Measurements from ENCODE around the gene HAUS6. TPM values are rescaled to one million over a fixed set of nuclear protein-coding genes. Genes with fewer than 3 reads are reported as not detected.
"Not testable (repeated sequence)": the region's sequence is repeated elsewhere in the genome, so short reads cannot be mapped to it uniquely, and the experiment has no call there.

The HAUS6 gene
- total RNA-seq, 1 experiment from 2014 or later, result 29.2 TPM

DNA sequence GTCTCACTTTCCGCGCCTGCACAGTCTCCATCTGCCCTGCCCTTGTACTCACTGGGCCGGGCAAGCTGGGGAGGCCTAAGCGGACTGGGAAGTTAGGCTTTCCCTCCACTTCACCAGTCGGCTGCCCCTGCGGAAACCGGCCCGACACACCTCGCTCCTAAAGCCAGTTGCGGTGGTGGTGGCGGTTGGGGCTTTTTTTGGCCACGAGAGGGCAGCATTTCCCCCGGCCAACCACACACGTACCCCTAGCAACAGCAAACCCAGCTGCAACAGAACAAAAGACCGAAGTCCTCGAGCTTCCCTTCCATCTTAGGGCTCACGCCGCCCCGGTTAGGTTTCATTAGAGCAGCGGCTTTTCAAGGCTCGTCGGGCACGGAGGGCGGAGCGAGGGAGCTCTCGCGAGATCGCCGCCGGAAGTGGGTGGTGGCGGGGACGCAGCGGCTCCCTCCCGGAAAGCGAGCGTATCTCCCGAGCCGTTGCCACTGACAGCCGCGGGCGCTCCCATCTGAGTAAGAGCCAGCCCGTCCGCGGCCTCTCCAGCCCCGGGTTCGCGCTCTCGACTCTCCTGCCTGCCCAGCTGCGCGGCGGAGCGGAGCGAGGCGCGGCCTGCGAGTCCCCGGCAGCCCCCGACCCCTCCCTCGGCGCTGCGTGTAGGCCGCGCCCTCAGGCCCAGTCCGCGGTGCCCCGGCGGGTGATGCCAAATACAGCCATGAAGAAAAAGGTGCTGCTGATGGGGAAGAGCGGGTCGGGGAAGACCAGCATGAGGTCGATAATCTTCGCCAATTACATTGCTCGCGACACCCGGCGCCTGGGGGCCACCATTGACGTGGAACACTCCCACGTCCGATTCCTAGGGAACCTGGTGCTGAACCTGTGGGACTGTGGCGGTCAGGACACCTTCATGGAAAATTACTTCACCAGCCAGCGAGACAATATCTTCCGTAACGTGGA, 53.5 kb downstream of the HAUS6 start, which contains the start of gene RRAGA:
Gene RRAGA, plus strand, starts transcription at position 462 of the 951 bp plus-strand sequence. Its CDS starts 233 bp downstream, at position 695.
- DNase-seq (ENCODE audit: low read depth), result peak; percentile 98

DNA sequence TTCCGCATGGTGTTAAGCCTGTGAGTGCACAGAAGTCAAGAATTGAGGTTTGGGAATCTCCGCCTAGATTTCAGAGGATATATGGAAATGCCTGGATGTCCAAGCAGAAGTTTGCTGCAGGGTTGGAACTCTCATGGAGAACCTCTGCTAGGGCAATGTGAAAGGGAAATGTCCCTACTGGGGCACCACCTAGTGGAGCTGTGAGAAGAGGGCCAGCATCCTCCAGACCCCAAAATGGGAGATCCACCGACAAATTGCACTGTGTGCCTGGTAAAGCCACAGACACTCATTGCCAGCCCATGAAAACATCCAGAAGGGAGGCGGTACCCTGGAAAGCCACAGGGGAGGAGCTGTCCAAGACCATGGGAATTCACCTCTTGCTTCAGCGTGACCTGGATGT, 66.1 kb downstream of the HAUS6 start:
- no peak for DNase-seq (ENCODE audit: low read depth)

DNA sequence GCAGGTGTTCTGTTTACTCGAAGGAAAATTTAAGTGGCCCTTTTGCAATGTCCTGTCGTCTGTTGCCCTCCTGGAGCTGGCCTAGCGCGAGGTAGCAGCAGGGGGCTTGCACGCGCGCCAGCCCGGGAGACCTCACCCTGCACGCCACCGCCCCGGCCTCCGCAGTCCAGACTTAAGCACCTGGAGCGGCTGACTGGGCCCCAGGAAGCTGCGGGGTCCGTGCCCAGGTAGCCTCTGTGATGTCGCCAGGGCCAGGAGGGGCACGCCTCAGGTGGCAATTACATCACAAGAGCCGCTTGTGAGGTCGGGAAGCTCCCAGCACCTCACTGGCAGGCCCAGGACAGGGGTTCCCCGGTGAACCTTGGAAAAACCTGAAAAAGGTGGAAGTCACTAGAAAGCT, 69.7 kb downstream of the HAUS6 start, which contains the start of gene SAXO1:
Gene SAXO1, minus strand, starts transcription at position 195 of the 400 bp plus-strand sequence. CDS start 301 bp downstream, outside the sequence.
- no peak for DNase-seq (ENCODE audit: low read depth)

DNA sequence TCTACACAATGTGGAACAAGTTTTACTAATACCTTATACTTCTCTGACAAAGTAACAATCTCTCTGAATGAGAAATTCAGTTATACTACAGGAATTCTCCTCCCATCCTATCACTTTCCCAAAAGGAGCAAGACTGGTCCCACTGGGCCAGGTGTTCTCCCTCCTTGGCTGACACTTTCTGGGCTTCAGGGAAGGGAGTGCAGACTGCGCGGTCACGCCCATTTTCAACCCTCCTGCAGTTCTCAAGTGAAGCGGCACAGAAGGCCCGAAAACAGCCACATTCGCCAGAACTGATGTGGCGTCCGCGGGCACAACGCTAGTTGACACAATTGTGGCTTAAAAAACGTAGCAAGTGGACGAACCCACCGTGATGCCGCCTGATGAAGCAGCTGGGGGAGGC, 70.3 kb downstream of the HAUS6 start:
- no peak for DNase-seq (ENCODE audit: low read depth)

DNA sequence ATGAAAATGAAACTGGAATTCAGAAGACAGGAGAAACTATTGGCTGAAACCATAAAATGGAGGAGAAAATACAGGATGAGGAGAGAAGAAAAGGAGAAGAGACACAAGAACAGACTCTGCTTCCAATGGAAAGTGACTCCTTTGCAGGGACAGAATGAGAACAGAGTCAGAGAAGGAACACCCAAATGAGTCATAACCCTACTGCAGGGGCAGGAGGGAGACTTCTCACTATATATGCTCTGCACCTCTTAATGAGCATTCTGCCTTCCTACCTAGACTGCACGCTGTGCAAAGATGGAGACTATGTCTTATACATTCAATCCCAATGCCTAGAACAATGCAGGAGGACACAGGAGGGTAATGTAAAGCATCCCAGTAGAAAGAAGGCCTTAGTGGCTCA, 71.8 kb downstream of the HAUS6 start:
- peak; percentile 19 for DNase-seq (ENCODE audit: low read depth)

DNA sequence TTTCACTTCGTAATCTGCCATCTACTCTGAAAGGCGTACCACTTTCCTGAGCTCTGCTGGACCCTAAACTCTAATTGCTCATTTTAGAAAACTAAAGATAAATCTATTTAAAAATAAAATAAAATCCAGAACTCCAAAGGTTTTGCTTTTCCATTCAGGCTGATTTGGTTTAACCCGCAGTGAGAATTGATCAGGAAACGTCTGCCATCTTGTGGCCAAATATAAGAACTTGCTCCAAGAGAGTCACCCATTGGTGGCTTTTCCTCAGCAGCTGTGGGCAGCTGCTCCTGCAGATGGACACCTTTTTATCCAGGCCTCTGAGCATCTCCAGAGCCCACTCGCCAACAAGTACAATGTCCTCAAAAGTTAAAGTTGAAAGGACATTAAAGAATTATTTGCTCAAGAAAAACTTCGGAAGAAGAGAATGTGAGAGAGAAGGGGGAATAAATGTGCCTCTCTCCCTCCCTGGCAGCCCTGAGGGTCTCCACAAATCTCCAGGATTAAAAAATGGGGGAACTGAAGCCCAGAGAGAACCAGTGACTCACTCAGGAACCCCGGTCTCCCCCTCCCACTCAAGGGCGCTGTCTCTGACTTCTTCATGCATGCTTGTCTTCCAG, 73.8 kb downstream of the HAUS6 start:
- DNase-seq (ENCODE audit: low read depth), result peak; percentile 68

DNA sequence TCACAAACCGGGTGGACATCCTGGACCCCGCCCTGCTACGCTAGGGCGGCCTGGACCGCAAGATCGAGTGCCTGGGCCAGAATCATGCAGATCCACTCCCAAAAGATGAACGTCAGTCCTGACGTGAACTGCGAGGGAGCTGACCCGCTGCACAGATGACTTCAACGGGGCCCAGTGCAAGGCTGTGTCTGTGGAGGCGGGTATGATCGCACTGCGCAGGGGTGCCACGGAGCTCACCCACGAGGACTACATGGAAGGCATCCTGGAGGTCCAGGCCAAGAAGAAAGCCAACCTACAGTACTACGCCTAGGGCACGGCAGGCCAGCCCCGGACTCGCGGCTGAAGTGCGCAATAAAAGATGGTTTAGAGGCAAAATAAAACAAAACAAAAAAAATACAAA, 74.9 kb downstream of the HAUS6 start:
- no peak for DNase-seq (ENCODE audit: low read depth)

DNA sequence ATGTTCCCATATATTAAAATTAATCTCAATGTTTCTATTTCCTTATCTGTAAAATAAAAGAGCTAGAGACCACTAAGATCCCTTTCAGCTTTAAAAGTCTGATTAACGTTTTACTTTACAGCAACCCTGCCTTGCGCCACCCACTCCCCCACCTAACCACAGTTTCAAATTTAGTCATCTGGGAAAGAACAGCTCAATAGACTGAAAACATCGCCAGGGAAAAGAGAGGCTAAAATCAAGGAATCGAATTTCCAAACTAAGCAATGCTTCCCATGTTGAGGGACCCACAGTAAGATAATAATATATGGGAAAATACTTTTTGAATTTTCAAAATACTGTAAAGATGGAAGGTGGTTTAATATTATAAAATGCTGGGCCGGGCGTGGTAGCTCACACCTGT, 76.3 kb downstream of the HAUS6 start:
- peak; percentile 4 for DNase-seq (ENCODE audit: low read depth)

DNA sequence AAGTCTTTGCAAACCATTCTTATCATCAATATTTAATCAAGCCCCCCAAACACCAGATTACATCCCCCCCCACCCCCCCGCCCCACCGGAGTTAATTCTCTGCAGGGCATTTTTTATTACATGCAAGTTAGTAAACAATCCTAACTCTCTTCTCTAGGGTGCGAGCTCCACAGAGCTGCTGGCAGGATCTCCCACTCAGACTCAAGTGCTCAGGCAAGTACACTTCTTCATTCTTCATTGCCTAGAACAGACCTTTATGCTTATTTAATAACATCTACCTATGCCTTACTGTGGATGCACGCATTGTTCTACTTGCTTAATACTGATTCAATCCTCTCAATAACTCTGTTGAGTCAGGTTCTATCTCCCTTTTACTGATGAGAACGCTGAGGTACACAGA, 79.6 kb downstream of the HAUS6 start:
- no peak for DNase-seq (ENCODE audit: low read depth)

DNA sequence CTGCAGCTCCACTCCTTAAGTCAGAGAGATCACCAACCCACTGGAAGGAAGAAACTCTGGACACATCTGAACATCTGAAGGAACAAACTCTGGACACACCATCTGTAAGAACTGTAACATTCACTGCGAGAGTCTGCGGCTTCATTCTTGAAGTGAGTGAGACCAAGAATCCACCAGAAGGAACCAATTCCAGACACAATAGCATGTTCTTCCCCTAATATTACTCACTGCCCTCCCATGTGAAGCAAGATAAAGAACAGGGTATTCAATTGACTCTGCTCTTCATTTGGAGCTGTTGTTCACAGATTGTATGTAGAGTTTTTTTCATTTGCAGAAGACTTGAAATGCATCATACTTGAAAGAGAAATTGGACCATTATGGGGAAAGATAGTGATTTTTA, 80.5 kb downstream of the HAUS6 start:
- no peak for DNase-seq (ENCODE audit: low read depth)

DNA sequence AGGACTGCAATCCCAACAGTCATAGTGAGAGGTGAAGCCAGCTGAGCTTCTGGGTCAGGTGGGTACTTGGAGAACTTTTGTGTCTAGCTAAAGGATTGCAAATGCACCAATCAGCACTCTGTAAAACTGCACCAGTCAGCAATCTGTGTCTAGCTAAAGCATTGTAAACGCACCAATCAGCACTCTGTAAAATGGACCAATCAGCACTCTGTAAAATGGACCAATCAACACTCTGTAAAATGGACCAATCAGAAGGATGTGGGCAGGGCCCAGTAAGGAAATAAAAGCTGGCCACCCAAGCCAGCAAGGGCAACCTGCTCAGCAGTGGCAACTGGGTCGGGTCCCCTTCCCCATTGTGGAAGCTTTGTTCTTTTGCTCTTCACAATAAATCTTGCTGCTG, 81.1 kb downstream of the HAUS6 start:
- not testable (repeated sequence) for DNase-seq (ENCODE audit: low read depth)

DNA sequence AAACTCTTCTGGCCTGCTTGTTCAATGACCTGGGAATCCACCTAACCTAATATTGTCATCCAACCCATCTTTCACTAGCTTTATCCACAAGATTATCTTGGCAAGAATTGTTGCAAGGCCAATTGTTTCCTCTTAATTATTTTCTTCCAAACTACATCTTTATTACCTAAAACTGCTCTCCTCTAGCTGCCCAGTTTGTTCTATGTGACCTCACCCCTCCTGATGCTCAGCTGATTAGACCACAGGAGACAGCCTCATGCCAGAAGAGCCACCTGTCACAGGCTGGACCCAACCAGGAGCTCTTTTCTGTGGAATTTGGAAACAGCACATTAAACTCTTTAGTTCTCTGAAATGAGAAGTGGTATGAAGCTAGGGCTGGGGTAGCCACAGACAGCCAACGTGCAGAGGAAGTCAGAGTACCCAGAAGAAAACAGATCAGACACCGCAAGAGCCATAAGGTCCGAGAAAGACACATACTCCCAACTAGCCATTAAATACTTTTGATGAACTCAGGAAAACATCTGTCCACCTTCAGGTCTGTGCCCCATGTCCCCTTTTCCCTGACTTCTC, 81.7 kb downstream of the HAUS6 start:
- peak; percentile 12 for DNase-seq (ENCODE audit: low read depth)

DNA sequence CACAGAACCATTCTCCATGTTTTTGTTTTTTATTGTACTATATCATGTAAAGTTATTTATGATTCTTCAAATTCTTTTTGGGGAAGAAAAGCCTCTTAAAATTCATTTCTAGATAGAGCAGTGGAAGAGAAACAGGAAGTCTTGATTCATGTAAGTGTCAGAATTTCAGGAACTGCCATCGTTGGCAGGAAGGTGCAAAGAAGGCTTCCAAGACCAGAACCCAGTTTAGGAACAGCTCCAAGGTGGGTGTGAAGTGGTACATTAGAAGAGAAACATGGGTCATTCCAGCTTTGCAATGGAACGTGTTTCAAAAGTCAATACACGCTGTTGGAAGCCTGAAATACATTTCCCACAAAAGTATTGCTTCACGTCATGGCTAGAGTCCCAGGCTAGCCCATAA, 84.5 kb downstream of the HAUS6 start:
- DNase-seq (ENCODE audit: low read depth), result no peak

DNA sequence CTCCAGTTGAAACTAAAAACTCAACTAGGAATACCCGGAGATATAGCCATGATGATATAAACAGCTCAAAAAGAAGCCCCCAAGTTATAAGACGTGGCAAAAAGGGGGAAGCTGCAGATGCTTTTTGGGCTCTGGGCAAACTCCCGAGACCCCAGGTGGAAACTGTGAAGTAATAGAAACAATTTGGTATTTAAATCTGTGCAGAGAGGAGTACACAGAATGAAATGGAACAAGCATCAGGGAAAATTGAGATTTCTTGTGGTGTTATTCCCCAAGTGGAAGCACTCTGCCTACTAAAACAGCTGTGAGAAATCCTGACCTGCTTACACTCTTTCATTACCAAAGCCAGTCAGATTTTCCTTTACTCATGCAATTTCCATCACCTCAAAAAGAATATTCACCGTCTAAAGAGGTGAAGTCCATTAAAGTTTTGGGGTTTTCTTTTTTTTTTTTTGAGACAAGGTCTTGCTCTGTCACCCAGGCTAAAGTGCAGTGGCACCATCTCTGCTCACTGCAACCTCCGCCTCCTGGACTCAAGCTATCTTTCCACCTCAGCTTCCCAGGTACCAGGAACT, 93.2 kb downstream of the HAUS6 start:
- DNase-seq (ENCODE audit: low read depth), result no peak

Other genes starting within 250 kb of the HAUS6 start
- gene SAXO1, start 69.7 kb downstream of the HAUS6 start, total RNA-seq (2014; rRNA removed), result 0.06 TPM in 1 of 2 replicates, not detected in the other
- gene RRAGA, start 53.5 kb downstream of the HAUS6 start, total RNA-seq (2014; rRNA removed), result 59.1 and 73.0 TPM in 2 replicates
- gene PLIN2, start 24.6 kb upstream of the HAUS6 start, total RNA-seq (2014; rRNA removed), result 85.1 and 106 TPM in 2 replicates
- gene DENND4C, start 127.8 kb upstream of the HAUS6 start, total RNA-seq (2014; rRNA removed), result 29.3 and 32.0 TPM in 2 replicates

All from LHCN-M2 (cell line).